ENCODE measurements around the gene FGF7.

- no peak for TF ChIP-seq ZFP3 (CRISPR knock-in tag; IDR thresholded peaks at IDR 0.05)
- TF ChIP-seq TCF4 (CRISPR knock-in tag; IDR thresholded peaks at IDR 0.05; ENCODE audit: borderline replicate concordance) = no peak
- no peak for TF ChIP-seq ARNTL (CRISPR knock-in tag; IDR thresholded peaks at IDR 0.05; ENCODE audit: borderline replicate concordance, low read depth)
- no peak for TF ChIP-seq POU6F1 (CRISPR knock-in tag; IDR thresholded peaks at IDR 0.05; ENCODE audit: borderline replicate concordance, low read depth)
- no peak for TF ChIP-seq CREB5 (CRISPR knock-in tag; IDR thresholded peaks at IDR 0.05; ENCODE audit: low read depth)
- TF ChIP-seq RARB (CRISPR knock-in tag; IDR thresholded peaks at IDR 0.05) = no peak
These were observed 105.2 kb downstream of the FGF7 start for GRCh38 chr15:49528289-49528688.

All from SK-N-SH treated with all-trans-retinoic acid at 6 μM for 48 hours (cell line).